VCaP (cell line): ENCODE results near the gene NUP54.

Experiments used
- H3K27ac ChIP-seq: fragments of 450-650 bp; 2 replicates; pipeline ENCODE4 v1.5.1; 2017
- CTCF ChIP-seq: fragments of 450-650 bp; conservative IDR thresholded peaks from 2 replicates; pipeline ENCODE4 v1.5.1; 2017; ENCODE audit warnings: mild to moderate bottlenecking, moderate library complexity

Gene NUP54

DNA sequence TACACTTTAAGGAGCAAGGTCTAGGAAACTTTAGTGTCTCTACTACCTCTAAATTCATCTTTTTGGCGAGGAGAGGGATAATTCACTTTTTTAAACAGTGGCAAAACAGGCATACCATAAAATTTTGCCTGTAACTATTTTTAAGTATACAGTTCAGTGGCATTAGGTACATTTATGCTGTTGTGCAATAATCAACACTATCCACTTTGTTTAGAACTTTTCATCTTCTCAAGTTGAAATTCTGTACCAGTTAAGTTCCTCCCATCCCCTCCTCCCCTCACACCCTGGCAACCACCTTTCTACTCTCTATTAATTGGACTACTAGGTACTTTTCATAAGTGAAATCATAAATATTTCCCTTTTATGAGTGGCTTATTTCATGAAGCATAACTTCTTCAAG lies 31.4 kb downstream of the NUP54 start:
- no peak for TF ChIP-seq CTCF

GRCh38 chr4:76108467-76109181 lies 39.6 kb downstream of the NUP54 start:
- H3K27ac ChIP-seq: no peak overlapping the region
- TF ChIP-seq CTCF: no peak

More for the DNA sequence above, 31.4 kb downstream of the NUP54 start:
- peak overlapping the region; percentile 62 for H3K27ac ChIP-seq

DNA sequence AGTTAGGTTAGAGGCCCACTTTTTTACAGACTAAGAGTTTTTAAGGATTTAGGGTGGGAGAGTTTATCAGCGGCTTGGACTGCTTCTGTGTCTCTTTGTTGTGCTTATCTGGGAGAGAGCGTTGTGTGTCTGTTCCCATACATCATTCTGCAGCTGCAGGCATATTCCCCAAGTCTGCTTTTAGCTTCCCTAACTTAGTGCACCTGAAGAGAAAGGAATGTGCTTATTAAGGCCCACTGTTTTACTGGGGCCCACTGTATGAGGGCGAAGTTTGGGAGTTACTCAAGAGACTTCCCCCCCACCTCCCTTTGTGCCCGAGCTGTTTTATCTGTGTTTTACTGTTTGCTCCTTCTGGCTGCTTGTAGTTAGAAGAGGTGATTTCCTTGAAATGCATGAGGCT lies 41.8 kb downstream of the NUP54 start:
- TF ChIP-seq CTCF: no peak
- no peak overlapping the region for H3K27ac ChIP-seq

DNA sequence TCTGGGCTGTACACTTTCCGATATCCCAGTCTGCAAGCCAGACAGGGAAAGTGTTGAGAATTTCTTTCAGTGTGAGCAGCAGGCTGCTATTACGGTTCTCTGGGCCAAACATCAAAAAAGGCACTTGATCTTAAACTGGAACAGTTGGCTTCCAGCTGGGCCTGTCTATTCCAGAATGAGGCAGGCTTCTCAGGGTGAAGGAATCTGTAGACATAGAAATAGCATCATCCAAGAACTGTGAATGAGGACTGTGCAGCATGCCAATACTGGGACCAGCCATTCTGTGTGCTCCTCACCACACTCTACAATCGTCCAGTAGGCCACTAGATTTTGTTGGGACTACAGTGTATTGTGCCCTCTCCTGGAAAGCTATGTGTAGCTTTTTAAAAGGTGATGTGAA lies 42.5 kb downstream of the NUP54 start:
- TF ChIP-seq CTCF: no peak; the same call in 1 of the 2 replicates
- H3K27ac ChIP-seq: no peak overlapping the region

DNA sequence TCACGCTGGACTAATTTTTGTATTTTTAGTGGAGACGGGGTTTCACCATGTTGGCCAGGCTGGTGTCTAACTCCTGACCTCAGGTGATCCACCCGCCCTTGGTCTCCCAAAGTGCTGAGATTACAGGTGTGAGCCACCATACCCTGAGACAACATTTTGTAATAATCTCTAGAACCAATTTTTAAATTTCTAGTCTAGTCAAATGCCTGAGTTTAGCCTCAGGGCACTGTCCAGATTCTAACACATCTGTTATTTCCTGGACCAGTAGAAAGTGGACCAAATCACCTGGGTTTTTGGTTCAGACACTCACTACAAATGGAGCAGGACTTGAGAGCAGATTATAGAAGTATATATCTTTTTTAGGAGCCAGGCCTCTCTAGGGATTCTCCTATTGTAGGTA lies 52.1 kb downstream of the NUP54 start:
- H3K27ac ChIP-seq: no peak overlapping the region

GRCh38 chr4:76095568-76095967 lies 52.6 kb downstream of the NUP54 start:
- TF ChIP-seq CTCF: no peak

More for the DNA sequence above, 52.1 kb downstream of the NUP54 start:
- no peak for TF ChIP-seq CTCF

GRCh38 chr4:76091052-76091451 lies 57.1 kb downstream of the NUP54 start:
- H3K27ac ChIP-seq: peak overlapping the region; percentile 77
- no peak for TF ChIP-seq CTCF

More at GRCh38 chr4:76095568-76095967, 52.6 kb downstream of the NUP54 start:
- no peak overlapping the region for H3K27ac ChIP-seq
